ENCODE measurements around the gene TAS1R2.

DNA sequence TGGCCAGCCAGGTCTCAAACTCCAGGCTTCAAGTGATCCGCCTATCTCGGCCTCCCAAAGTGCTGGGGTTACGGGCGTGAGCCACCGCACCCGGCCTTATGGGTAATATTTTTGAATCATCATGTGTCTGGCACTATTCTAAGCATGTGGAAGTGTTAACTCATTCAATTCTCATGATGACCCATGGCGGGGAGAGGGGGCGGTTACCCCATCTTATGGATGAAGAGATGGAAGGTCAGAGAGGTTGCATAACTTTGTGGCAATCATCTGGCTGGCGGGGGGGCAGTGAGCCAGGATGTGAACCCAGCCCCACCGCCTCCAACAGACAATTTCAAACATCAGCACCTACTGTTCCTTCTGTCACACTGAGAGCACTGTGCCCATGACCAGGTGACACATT is 11.5 kb upstream of the TAS1R2 start:
- TF ChIP-seq, protein P1, sequence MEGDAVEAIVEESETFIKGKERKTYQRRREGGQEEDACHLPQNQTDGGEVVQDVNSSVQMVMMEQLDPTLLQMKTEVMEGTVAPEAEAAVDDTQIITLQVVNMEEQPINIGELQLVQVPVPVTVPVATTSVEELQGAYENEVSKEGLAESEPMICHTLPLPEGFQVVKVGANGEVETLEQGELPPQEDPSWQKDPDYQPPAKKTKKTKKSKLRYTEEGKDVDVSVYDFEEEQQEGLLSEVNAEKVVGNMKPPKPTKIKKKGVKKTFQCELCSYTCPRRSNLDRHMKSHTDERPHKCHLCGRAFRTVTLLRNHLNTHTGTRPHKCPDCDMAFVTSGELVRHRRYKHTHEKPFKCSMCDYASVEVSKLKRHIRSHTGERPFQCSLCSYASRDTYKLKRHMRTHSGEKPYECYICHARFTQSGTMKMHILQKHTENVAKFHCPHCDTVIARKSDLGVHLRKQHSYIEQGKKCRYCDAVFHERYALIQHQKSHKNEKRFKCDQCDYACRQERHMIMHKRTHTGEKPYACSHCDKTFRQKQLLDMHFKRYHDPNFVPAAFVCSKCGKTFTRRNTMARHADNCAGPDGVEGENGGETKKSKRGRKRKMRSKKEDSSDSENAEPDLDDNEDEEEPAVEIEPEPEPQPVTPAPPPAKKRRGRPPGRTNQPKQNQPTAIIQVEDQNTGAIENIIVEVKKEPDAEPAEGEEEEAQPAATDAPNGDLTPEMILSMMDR (IDR thresholded peaks at IDR 0.05; ENCODE audit: insufficient read depth, low read depth, low read length) = no peak
- no peak for TF ChIP-seq EZH2 (IDR thresholded peaks at IDR 0.05; ENCODE audit: insufficient read depth, low read length)
